Naive B cell (primary cell): Measurements from ENCODE around the gene SLC39A3. TPM values are rescaled to one million over a fixed set of nuclear protein-coding genes. Genes with fewer than 3 reads are reported as not detected.
A peak's percentile ranks its signal among the peaks of the same experiment; 100 is the strongest.

Source experiments
- ATAC-seq, 2 donors: fragments of 150-1000 bp; cut with Tn5 transposase; 2 replicates each; pipeline ENCODE4 v1.10.0; 2021; ENCODE audit warnings: low read depth in 2 of 2, mild to moderate bottlenecking in 2 of 2, moderate library complexity in 2 of 2
- DNase-seq: peaks from one replicate; pipeline ENCODE4 v3.0.0; 2022
- H3K27ac Mint-ChIP-seq, 6 donors: one replicate each; pipeline ENCODE4 v1.8.0; 2020 to 2022; ENCODE audit warnings: mild to moderate bottlenecking in 6 of 6, mixed read lengths in 6 of 6, moderate library complexity in 5 of 6, inconsistent platforms in 2 of 6
- H3K27me3 Mint-ChIP-seq, 3 donors: one replicate each; pipeline ENCODE4 v1.8.0; 2021 to 2022; ENCODE audit warnings: mixed read lengths in 3 of 3, mild to moderate bottlenecking in 1 of 3
- H3K36me3 Mint-ChIP-seq, 2 donors: one replicate each; pipeline ENCODE4 v1.8.0; 2020 to 2022; ENCODE audit warnings: mixed read lengths in 2 of 2, inconsistent platforms in 1 of 2, mild to moderate bottlenecking in 1 of 2
- H3K4me1 Mint-ChIP-seq, 3 donors: one replicate each; pipeline ENCODE4 v1.8.0; 2020 to 2022; ENCODE audit warnings: mixed read lengths in 3 of 3, inconsistent platforms in 1 of 3, mild to moderate bottlenecking in 1 of 3, moderate library complexity in 1 of 3
- H3K4me3 Mint-ChIP-seq, 8 donors: one replicate each; pipeline ENCODE4 v1.8.0; 2020 to 2022; ENCODE audit warnings: mild to moderate bottlenecking in 8 of 8, mixed read lengths in 8 of 8, moderate library complexity in 8 of 8, inconsistent platforms in 2 of 8
- H3K9me3 Mint-ChIP-seq, 7 donors: one replicate each; pipeline ENCODE4 v1.8.0; 2020 to 2022; ENCODE audit warnings: mixed read lengths in 7 of 7, mild to moderate bottlenecking in 5 of 7, inconsistent platforms in 2 of 7, moderate library complexity in 1 of 7
- polyA plus RNA-seq, 6 donors: library from polyadenylated mRNA; unstranded; fragments of 300-500 nt; fragmentation: Illumina TruSeq; gene quantifications; one replicate each; pipeline ENCODE4 v1.2.3, GENCODE V29; 2021; ENCODE audit warnings: low read depth in 6 of 6

The SLC39A3 gene
- polyA plus RNA-seq, 6 donors from 2014 or later = 56.2 to 88.7 (median 60.5) TPM

DNA sequence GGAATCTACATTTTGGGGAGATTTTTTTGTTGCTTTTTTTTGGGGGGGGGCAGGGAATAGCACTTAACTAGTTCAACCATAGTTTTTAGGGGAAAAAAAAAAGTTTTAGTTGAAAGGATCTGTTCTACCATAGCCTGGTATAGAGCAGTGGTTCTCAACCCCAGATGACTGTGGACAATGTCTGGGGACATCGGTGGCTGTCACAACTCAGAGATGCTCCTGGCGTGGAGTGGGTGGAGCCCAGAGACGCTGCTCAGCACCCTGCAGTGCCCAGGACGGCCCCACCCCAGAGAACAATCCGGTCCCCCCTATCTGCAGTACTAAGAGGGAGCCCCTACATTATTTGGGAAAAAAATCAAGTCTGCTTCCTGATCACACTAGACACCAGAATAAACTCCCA lies 45.6 kb downstream of the SLC39A3 start:
- H3K4me3 Mint-ChIP-seq = peak overlapping the region; percentile 64 to 98 (median 82)

GRCh38 chr19:2693492-2694160 lies 46.2 kb downstream of the SLC39A3 start:
- Mint-ChIP-seq H3K27me3 (no peaks in the 10 kb centered on the region), H3K36me3 (peaks cover 0 to 18% of the 10 kb centered on the region in 2 donors), H3K4me3 (peak overlapping the region; percentile 61 to 98 (median 82)), H3K4me1 (peaks cover 43 to 73% (median 66%) of the 10 kb centered on the region in 3 donors), H3K9me3 (no peaks in the 10 kb centered on the region), H3K27ac (peak overlapping the region; percentile 87 to 100 (median 99))
- ATAC-seq (no peak), DNase-seq (no peak)

More for the DNA sequence above, 45.6 kb downstream of the SLC39A3 start:
- no peaks in the 10 kb centered on the region for H3K27me3 Mint-ChIP-seq
- peak overlapping the region; percentile 87 to 100 (median 99) for H3K27ac Mint-ChIP-seq
- no peaks in the 10 kb centered on the region for H3K9me3 Mint-ChIP-seq
- peaks cover 46 to 78% (median 71%) of the 10 kb centered on the region in 3 donors for H3K4me1 Mint-ChIP-seq
- no peak for DNase-seq
- H3K36me3 Mint-ChIP-seq = peaks cover 0 to 18% of the 10 kb centered on the region in 2 donors
- peak in 1 of 2 donors; percentile 5 for ATAC-seq

- H3K27ac Mint-ChIP-seq = peak overlapping the region in 4 of 6 donors; percentile 32 to 99 (median 63)
- no peaks in the 10 kb centered on the region for H3K27me3 Mint-ChIP-seq
- H3K4me3 Mint-ChIP-seq = no peak overlapping the region
- H3K36me3 Mint-ChIP-seq = peaks cover 0 to 25% of the 10 kb centered on the region in 2 donors
- DNase-seq (no peak), ATAC-seq (no peak)
- peaks cover 42 to 64% (median 60%) of the 10 kb centered on the region in 3 donors for H3K4me1 Mint-ChIP-seq
- H3K9me3 Mint-ChIP-seq = no peaks in the 10 kb centered on the region
Measured at GRCh38 chr19:2691951-2692350, 47.9 kb downstream of the SLC39A3 start.

- DNase-seq = no peak
- Mint-ChIP-seq H3K36me3 (peaks cover 0 to 17% of the 10 kb centered on the region in 2 donors), H3K27ac (peak overlapping the region in 4 of 6 donors; percentile 63 to 99 (median 74)), H3K27me3 (no peaks in the 10 kb centered on the region), H3K4me1 (peaks cover 36 to 61% (median 55%) of the 10 kb centered on the region in 3 donors), H3K4me3 (no peak overlapping the region), H3K9me3 (no peaks in the 10 kb centered on the region)
- ATAC-seq = no peak
Measured at GRCh38 chr19:2690856-2691255, 49.0 kb downstream of the SLC39A3 start.

DNA sequence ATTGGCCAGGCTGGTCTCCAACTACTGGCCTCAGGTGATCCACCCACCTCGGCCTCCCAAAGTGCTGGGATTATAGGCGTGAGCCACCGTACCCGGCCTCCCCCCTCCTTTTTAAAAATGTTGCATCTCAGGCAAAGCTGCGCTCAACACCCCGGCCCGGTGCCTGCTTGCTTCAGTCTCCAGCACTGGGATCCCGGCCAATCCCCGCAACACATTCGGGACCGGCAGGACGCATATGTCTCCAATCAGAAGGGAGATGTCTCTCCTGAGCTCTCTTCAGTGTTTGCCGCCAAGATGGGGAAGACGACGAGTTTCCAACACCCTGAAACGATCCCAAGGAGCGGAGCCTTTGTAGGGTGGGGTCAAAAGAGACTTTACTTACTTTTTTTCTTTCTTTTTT lies 53.5 kb downstream of the SLC39A3 start:
- no peak for DNase-seq
- Mint-ChIP-seq H3K4me3 (peak overlapping the region in 3 of 8 donors; percentile 28 to 63 (median 39)), H3K4me1 (peaks cover 28 to 52% (median 28%) of the 10 kb centered on the region in 3 donors), H3K27ac (peak overlapping the region; percentile 58 to 100 (median 87)), H3K27me3 (no peaks in the 10 kb centered on the region), H3K9me3 (peaks cover 0 to 5% (median 4%) of the 10 kb centered on the region in 7 donors), H3K36me3 (peaks cover 10 to 20% of the 10 kb centered on the region in 2 donors)
- no peak for ATAC-seq

DNA sequence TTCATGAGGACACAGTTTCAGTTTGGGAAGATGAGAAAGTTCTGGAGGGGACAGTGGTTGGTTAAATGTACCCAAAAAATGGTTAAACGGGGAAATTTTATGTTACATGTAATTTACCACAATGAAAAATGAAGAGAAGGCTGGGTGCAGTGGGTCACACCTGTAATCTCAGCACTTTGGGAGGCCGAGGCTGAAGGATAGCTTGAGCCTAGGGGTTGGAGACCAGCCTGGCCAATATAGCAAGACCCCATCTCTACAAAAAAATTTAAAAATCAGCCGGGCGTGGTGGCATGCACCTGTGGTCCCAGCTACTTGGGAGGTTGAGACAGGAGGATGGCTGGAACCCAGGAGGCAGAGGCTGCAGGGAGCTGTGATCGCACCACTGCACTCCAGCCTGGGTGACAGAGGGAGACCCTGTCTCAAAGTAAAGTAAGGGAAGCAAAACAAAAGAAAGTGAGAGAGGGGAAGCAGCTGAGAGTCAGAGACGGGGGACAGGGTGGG lies 54.6 kb downstream of the SLC39A3 start:
- no peaks in the 10 kb centered on the region for H3K27me3 Mint-ChIP-seq
- H3K4me1 Mint-ChIP-seq = peaks cover 34 to 62% (median 37%) of the 10 kb centered on the region in 3 donors
- H3K4me3 Mint-ChIP-seq = peak overlapping the region in 4 of 8 donors; percentile 25 to 47 (median 34)
- H3K9me3 Mint-ChIP-seq = peaks cover 0 to 11% (median 7%) of the 10 kb centered on the region in 7 donors
- H3K27ac Mint-ChIP-seq = peak overlapping the region in 5 of 6 donors; percentile 92 to 100 (median 96)
- peaks cover 17 to 21% of the 10 kb centered on the region in 2 donors for H3K36me3 Mint-ChIP-seq
- ATAC-seq (no peak), DNase-seq (no peak)

DNA sequence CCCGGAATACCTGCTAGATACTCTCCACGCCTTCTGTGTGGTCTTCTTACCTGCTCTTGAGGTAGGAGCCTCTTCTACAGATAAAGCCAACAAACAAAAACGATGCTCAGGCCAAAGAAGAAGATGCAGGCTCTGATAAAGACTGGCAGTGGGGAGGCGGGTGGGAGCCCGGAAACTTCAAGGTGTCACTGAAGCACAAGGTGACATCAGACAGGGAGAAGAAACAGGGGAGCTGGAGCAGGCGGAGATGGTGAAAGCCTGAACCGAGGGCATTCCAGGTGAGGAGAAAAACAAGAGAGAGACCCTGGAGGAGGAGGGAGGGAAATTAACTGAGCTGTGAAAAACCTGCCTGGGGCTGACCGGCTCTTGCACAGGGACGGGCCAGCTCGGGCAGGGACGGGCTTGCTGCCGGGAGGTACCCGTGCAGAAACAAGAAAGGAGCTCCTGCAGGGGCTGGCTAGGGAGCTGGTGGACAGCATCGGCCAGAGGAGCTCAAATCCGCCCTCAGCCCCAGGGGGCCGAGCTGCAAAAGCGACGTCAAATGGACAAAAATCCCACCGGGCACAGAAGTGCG lies 56.3 kb downstream of the SLC39A3 start:
- H3K27me3 Mint-ChIP-seq = no peaks in the 10 kb centered on the region
- peaks cover 47 to 69% (median 49%) of the 10 kb centered on the region in 3 donors for H3K4me1 Mint-ChIP-seq
- H3K36me3 Mint-ChIP-seq = peaks cover 17 to 20% of the 10 kb centered on the region in 2 donors
- peak overlapping the region in 6 of 8 donors; percentile 6 to 82 (median 62) for H3K4me3 Mint-ChIP-seq
- peaks cover 0 to 15% (median 14%) of the 10 kb centered on the region in 7 donors for H3K9me3 Mint-ChIP-seq
- ATAC-seq (no peak), DNase-seq (no peak)
- H3K27ac Mint-ChIP-seq = peak overlapping the region; percentile 90 to 100 (median 100)

Other genes with a start within 250 kb of the SLC39A3 start
- gene GNG7, start 37.3 kb downstream of the SLC39A3 start, polyA plus RNA-seq = 10 to 100 TPM; 49.1 to 72.0 (median 60.9) TPM
- 1 to 10 TPM in 5 of 6 donors, under 1 TPM in 1; 0.92 to 2.7 (median 1.5) TPM for gene DIRAS1, start 18.6 kb downstream of the SLC39A3 start, polyA plus RNA-seq
- gene SGTA, start 43.3 kb upstream of the SLC39A3 start, polyA plus RNA-seq = 10 to 100 TPM; 18.6 to 38.7 (median 26.3) TPM
- gene THOP1, start 45.5 kb upstream of the SLC39A3 start, polyA plus RNA-seq = 10 to 100 TPM; 22.4 to 42.2 (median 38.5) TPM
- 1 to 10 TPM in 5 of 6 donors, under 1 TPM in 1; 0.70 to 6.3 (median 3.0) TPM for gene ZNF554, start 79.9 kb upstream of the SLC39A3 start, polyA plus RNA-seq
- gene ZNF555, start 101.5 kb upstream of the SLC39A3 start, polyA plus RNA-seq = 1 to 10 TPM; 1.8 to 6.7 (median 4.5) TPM
- gene ZNF556, start 127.3 kb upstream of the SLC39A3 start, polyA plus RNA-seq = not detected
- gene ZNF57, start 160.9 kb upstream of the SLC39A3 start, polyA plus RNA-seq = 1 to 10 TPM; 2.9 to 5.5 (median 3.6) TPM
- gene ZNF77, start 205.0 kb upstream of the SLC39A3 start, polyA plus RNA-seq = 1 to 10 TPM in 3 of 6 donors, under 1 TPM in 2, not detected in 1; 0.45 to 3.7 (median 1.1) TPM
- 10 to 100 TPM in 1 of 6 donors, 1 to 10 TPM in 3, under 1 TPM in 2; 0.43 to 10.7 (median 1.8) TPM for gene TLE6, start 237.5 kb upstream of the SLC39A3 start, polyA plus RNA-seq